Right renal pelvis (tissue), 4 donors: Measurements from ENCODE around the gene BMP7. TPM values are rescaled to one million over a fixed set of nuclear protein-coding genes. Genes with fewer than 3 reads are reported as not detected.
"Not testable (repeated sequence)": the region's sequence is repeated elsewhere in the genome, so short reads cannot be mapped to it uniquely, and the experiment has no call there.

Experiments
- DNase-seq, 4 donors: peaks; one replicate each; pipeline ENCODE4 v3.0.0-alpha.2; 2013; ENCODE audit warnings: low read depth in 4 of 4, low spot score in 3 of 4, missing footprints in 1 of 4
- polyA plus RNA-seq, 4 donors: library from polyadenylated mRNA; unstranded; fragments of 120-200 nt; gene quantifications; one replicate each; pipeline ENCODE4 v1.2.1, GENCODE V29; 2013; ENCODE audit not compliant: insufficient read length in 4 of 4

BMP7 gene
- polyA plus RNA-seq, 4 donors = 80.9 to 110 (median 86.5) TPM

DNA sequence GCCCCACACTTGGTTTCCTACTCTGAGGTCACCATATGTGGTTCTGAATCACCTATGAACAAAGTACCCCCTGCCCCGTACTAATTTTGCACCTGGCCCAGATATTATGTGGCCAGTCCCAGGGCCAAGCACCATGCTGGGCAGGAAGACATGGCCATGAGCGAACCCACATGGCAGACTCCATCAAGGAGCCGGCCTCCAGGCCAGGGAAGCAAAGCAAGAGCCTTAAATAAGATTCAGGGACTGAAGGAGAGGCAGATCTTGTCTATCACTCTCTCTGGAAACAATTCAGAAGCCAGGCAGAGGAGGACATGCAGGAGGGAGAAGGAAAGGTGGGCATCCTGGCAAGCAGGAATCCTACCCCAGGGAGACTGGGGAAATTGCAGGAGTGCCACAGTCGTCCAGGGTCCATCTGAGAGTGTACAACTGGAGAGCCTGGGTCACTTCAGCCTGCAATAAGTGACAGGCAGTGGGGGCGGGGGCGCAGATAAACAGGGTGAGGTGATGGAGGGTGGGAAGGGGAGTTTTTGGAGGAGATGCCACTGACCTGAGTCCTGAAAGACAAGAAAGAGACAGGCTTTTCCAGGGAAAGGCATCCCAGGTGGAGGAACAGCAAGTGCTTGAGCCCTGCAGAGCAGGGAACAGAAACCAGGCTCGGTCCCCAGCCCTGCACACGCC, 2.1 kb upstream of the BMP7 start:
- DNase-seq = no peak

DNA sequence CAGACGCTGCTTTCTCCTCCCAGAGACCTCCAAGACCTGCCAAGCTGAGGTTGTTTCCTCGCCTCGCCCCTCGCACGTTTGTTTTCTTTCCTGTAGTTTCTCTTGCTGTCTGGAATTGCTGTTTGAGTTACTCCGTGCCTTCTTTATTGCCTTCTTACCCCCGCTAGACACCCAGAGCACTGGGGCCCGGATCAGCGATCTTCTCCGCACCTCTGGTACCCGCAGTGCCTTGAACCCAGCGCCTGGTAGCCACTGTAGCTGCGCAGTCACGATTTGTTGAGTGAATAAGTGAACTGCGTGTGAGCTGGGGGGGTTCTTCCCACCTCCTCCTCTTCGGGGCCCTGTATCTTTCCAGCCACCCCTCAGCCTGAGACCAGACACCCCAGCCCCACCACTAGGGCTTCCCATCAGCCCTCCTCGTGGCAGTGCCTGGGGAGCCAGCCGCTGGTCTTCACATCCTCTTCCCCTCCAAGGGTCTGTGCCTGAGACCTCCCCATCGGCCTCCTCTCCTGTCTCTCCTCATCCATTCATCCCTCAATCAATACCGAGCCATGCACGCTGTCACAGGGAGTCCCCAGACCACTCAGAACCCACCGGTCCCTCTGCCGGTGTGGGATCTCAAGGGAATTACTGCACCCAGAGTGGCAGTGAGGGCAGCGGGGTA, 849 bp upstream of the BMP7 start:
- no peak for DNase-seq

DNA sequence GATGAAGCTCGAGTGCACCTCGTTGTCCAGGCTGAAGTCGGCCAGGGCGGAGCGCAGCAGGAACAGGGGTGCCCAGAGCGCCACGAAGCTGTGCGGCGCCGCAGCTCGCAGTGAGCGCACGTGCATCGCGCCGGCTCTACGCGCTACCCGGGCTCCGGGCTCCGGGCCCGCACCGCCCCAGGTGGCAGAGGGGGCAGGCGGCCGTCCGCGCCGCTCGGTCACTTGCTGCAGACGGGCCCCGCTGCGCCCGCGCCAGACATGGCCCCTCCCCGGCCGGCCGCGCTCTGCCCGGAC, 497 bp downstream of the BMP7 start:
- no peak for DNase-seq

GRCh38 chr20:57265336-57265996, 975 bp downstream of the BMP7 start:
- no peak for DNase-seq

DNA sequence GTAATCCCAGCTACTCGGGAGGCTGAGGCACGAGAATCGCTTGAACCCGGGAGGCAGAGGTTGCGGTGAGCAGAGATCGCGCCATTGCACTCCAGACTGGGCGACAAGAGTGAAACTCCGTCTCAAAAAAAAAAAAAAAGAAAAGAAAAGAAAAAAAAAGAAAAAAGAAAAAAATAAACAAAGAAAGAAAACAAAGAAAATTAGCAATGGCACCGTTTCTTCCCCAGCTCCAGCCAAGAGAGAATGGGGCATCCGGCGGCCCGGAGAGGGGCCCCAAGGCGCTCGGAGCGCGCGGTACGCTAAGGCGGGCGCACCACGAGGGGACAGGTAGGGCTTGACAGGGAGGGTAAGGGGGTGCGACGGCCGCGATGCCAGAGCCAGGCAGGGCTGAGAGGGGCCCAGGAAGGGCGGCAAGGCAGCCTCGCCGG, 1.5 kb downstream of the BMP7 start:
- not testable (repeated sequence) for DNase-seq

- DNase-seq = no peak
Observed at GRCh38 chr20:57263801-57264792, 2.3 kb downstream of the BMP7 start.

GRCh38 chr20:57262784-57263609, 3.4 kb downstream of the BMP7 start:
- DNase-seq = no peak

DNA sequence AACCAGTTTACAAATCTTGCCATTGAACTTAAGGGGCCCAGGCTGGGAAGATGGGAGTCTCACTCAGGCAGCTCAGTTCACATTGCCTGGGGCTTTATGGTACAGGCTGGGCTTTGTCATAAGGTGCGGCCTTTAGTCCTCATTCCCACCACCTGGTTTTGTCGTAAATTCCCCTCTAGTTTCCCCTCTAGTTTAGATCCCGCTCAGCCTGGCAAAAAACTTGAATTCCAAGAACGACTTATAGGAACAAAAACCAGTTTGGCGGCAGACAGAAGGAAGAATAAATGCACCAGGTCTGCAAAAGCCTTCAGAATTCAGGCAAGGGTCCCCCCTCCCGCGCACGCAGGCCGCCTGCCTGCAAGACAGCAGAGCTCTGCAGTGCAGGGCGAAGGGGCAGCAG, 4.1 kb downstream of the BMP7 start:
- DNase-seq = no peak

DNA sequence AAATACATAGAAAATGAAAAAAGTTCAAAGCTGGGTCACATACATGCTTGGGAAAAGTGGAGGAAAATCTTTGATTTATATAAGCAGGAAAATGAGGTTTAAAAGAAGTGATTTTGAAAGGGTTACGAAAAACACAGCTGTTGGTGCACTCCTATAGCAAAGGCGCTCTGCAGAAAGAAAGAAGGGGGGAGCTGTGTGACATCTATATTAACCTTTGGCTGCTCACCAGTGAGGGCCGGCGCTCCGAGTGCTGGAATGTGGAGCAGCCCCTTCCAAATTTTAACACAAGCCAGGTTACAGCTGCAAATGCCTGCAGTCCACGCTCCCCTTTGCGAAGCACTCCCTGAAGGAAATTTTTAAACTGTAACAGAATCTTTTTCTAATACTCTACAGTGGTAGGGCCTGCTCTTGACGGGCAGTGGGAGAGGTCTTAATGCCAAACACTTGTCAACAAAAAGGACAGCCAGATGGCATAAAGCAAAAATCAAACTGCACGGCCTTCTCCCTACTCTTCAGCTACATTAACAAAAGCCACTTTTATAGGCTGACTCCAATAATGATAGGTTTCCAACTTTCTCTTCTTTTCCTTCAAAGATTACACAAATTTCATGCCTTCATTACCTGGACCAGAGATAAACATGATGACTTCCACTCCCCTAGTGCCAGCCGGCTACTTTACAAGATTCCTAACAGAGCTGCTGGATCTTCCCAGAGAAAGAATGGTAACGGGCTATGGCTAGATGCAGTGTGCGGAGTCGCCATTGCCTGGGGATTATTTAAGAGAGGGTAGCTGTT, 4.8 kb downstream of the BMP7 start:
- no peak for DNase-seq

DNA sequence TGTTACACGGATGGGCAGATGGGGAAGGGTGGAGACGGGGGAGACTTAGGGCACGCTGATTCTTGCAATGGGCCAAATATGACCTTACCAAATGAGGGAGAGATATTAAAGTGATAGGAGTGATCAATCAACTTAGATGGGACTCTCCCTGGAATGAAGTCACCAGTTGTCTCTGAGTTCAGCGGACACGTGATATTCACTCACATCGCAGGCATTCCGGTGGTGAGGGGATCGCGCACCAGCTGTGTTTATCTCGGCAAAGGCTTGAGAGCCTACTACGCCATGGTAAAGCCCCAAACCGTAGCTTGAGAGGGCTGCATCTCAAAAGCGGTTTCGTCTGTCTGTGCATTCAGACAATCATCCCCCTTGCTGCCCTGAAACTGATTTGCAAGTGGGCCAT, 5.5 kb downstream of the BMP7 start:
- no peak for DNase-seq

DNA sequence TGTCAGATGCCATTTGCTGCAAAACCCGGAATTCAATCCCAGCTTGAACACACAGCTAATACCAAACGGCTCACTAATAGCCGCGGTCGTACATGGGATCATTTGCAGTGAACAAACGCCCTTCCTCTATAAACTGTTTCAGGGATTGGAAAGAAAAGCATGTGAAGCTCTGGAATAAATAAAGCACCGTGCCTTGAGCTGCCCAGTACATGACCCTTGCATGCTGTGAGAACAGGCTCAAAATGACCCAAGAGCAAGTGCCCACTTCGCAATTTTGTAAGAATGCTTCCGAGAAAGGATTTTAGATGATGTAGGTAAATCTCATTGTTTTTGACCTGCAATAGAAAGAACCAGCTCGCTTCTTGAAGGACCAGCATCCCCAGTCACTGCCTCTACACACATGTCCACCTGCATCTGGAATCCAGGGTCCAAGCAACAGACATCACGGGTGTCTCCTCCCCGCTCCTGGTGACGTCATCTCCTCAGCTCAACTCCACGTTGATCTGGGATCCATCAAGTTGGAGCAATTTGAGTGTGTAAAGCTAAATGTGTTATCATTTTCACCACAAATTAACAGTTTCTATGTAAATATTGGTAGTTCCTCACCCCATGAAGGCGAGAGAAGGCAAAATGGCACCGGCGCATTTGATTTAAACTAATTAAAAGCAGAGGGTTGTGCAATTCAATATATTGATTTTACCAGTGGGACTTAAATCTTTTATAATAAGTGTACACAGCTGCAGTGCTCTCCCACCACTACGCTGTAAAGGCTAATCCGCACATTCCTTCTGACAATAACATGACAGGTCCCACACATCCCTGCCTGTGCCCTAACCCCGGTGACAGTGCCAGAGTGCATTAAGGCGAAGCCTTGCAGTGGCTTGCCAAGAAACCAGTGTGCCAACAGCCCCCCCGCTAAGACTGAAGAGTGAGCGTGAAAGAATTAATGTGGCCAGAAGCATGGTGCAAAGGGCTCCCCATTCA, 6.2 kb downstream of the BMP7 start:
- no peak for DNase-seq

DNA sequence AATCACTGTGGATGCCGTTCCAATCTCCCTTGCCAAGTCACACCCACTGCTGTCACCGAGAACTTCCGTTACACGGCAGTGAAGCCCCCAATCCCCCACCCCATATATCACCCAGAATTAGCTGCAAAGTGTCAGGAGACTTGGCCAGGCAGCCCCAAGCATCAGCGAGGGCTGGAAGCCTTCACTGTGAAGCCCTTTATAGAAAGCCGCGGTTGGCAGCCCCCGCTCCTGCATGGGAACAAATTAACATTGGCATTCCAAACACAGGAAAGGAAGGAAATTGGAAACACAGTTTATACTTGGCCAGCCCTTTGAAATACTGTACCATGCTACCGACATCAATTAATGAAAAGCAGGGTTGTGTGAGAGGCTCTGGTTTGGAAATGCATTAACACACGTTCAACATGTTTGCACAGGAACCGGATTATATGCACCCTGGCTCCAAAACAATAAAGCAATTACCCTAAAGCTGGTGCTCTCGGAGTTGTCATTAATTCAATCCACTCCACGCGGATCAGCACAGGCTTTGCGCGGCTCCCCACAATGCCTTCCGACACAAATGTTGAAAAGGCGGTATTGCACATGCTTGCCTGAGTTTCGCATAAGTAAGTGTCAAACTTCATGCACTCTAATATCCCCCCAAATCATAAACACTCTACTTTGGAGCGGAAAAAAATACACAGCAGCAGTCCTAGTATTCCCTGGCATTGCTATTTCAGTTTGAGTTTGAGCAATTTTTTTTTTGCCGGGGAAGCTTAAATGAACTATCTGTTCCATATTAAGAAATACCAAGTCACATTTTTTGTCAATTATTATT, 7.1 kb downstream of the BMP7 start:
- DNase-seq = no peak

DNA sequence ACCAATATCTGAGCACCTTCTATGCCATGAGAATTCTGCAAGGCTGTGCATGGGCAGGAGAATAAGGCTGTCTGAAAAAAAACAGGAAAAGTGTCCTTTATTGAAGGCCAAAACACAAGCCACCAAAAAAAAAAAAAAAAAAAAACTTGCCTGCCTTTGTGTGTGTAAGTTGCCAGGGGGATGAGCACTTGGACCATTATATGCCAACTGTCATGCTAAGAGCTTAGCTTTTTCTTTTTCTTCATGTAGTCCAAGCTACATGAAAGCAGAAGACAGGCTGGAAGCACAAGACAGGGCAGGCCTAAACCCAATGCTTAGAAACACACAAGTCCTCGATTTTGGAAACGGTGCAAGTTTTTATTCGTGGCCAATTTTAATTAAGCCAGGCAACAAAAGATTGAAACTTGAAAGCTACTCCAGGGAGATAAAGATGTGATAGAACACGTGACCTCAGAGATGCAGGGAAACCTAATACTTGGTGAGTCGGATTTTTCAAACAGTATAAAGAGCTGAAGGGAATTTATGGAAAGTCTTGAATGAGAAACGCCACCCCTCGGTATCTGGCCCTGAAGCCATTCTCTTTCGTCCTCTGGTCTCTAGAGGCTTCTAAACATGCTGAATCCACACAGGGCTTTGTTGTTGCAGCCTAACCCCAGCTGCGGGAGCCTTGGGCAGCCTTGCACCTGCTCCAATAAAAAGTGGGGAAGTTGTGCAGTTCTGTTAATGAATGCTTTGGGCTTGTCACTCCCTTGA, 8.6 kb downstream of the BMP7 start:
- DNase-seq = no peak

- no peak for DNase-seq
Observed at GRCh38 chr20:57256908-57257307, 9.5 kb downstream of the BMP7 start.

DNA sequence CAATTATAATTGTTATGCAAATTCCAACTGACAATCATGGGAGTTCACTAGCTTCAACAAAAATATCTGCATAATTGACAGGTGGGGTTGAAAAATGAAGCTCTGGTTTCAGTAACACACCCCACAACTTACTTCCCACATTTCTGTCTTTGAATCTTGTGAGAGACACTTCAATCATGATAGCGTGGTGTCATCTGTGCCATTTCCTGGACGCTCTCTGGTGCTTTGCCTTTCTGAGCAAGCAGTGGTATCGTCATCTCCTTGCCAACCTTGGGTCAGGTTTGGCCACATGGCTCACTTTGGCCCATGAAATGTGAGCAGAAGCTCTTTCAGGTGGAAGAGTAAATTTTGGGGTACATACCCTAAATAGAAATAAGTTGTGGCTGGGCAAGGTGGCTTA, 10.2 kb downstream of the BMP7 start:
- DNase-seq = no peak

DNA sequence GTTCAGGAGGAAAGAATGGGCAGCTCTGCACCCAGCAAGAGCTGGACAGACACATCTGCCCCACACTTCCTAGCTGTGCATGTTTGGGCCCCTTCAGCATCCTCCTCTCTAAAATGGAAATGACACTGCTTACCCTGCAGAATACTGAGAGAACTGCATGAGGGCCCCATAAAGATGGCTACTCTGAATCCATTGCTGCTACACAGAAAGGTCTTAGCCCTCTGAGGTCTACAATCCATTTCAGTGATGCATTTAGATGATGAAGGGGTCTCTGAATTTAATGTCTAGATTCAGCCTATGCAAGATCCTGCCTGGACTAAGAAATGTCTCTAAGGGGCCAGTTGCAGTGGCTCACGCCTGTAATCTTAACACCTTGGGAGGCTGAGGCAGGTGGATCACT, 11.3 kb downstream of the BMP7 start:
- DNase-seq = no peak
